Neural progenitor cell (in vitro differentiated cells): ENCODE results near the gene ARHGEF9. TPM values are rescaled to one million over a fixed set of nuclear protein-coding genes. Genes with fewer than 3 reads are reported as not detected.

Experiments used
- DNase-seq: peaks from one replicate; pipeline ENCODE4 v3.0.0-alpha.2; 2016; ENCODE audit warnings: low spot score
- H2AFZ ChIP-seq: fragments of 200-600 bp; sonication (generic); replicated peaks from 2 replicates; pipeline ENCODE4 v1.6.1; 2016; ENCODE audit warnings: antibody characterized with exemption
- H3F3A ChIP-seq: fragments of 200-600 bp; sonication (generic); 2 replicates; pipeline ENCODE4 v1.6.1; 2016; ENCODE audit warnings: antibody characterized with exemption, low read depth
- H3K27ac ChIP-seq: fragments of 200-600 bp; sonication (generic); 2 replicates; pipeline ENCODE4 v1.5.1; 2016; ENCODE audit warnings: mild to moderate bottlenecking
- H3K27me3 ChIP-seq: fragments of 200-600 bp; sonication (generic); 2 replicates; pipeline ENCODE4 v1.6.1; 2016; ENCODE audit warnings: mild to moderate bottlenecking, moderate library complexity
- H3K36me3 ChIP-seq: fragments of 200-600 bp; sonication (generic); 2 replicates; pipeline ENCODE4 v1.5.1; 2016
- H3K4me1 ChIP-seq: fragments of 200-600 bp; sonication (generic); 2 replicates; pipeline ENCODE4 v1.6.1; 2016; ENCODE audit warnings: mixed run types
- H3K4me2 ChIP-seq: fragments of 200-600 bp; sonication (generic); 2 replicates; pipeline ENCODE4 v1.6.1; 2016
- H3K4me3 ChIP-seq: fragments of 200-600 bp; sonication (generic); 2 replicates; pipeline ENCODE4 v1.5.1; 2016
- H3K79me2 ChIP-seq: fragments of 200-600 bp; sonication (generic); 2 replicates; pipeline ENCODE4 v1.6.1; 2016; ENCODE audit warnings: low read depth
- H3K9ac ChIP-seq: fragments of 200-600 bp; sonication (generic); 2 replicates; pipeline ENCODE4 v1.6.1; 2016
- H3K9me3 ChIP-seq: fragments of 200-600 bp; sonication (generic); 2 replicates; pipeline ENCODE4 v1.5.1; 2016; ENCODE audit warnings: low read depth
- H4K20me1 ChIP-seq: fragments of 200-600 bp; sonication (generic); 2 replicates; pipeline ENCODE4 v1.6.1; 2016; ENCODE audit warnings: low read depth
- H3K27ac Mint-ChIP-seq: 3 replicates; pipeline ENCODE4 v1.8.0; 2021; ENCODE audit warnings: mixed read lengths
- H3K27me3 Mint-ChIP-seq: 2 replicates; pipeline ENCODE4 v1.8.0; 2022; ENCODE audit warnings: low read depth, mild to moderate bottlenecking, inconsistent platforms, moderate library complexity, mixed read lengths; ENCODE audit not compliant: insufficient read depth
- H3K36me3 Mint-ChIP-seq: 3 replicates; pipeline ENCODE4 v1.8.0; 2021; ENCODE audit warnings: mixed read lengths
- H3K4me1 Mint-ChIP-seq: 3 replicates; pipeline ENCODE4 v1.8.0; 2021; ENCODE audit warnings: mixed read lengths
- H3K4me3 Mint-ChIP-seq: 3 replicates; pipeline ENCODE4 v1.8.0; 2021; ENCODE audit warnings: mild to moderate bottlenecking, moderate library complexity, mixed read lengths
- H3K9me3 Mint-ChIP-seq: 3 replicates; pipeline ENCODE4 v1.8.0; 2020; ENCODE audit warnings: mixed read lengths
- CTCF ChIP-seq: fragments of 200-600 bp; sonication (generic); IDR thresholded peaks from 2 replicates; pipeline ENCODE4 v1.5.1; 2017; ENCODE audit warnings: antibody characterized with exemption, mild to moderate bottlenecking
- EZH2 ChIP-seq: fragments of 200-600 bp; sonication (generic); IDR thresholded peaks from 2 replicates; pipeline ENCODE4 v1.6.1; 2017; ENCODE audit warnings: antibody characterized with exemption, mild to moderate bottlenecking, moderate library complexity
- EZH2phosphoT487 ChIP-seq: fragments of 200-600 bp; sonication (generic); IDR thresholded peaks from 2 replicates; pipeline ENCODE4 v1.6.1; 2017; ENCODE audit warnings: antibody characterized with exemption
- total RNA-seq: library from RNA; depleted of rRNA; stranded (reverse); fragments of >200 nt; gene quantifications from 2 replicates; pipeline ENCODE4 v1.2.3, GENCODE V29; 2015; ENCODE audit warnings: low replicate concordance

The ARHGEF9 gene
- total RNA-seq, 1 donor from 2014 or later: 49.7 TPM

- Histone ChIP-seq H3K79me2 (peaks cover 100% of the 10 kb centered on the region), H3K4me1 (peaks cover 25% of the 10 kb centered on the region), H3K4me3 (no peak overlapping the region), H3K27ac (no peak overlapping the region), H4K20me1 (peaks cover 33% of the 10 kb centered on the region), H2AFZ (no peak overlapping the region), H3K9me3 (no peaks in the 10 kb centered on the region), H3K36me3 (no peaks in the 10 kb centered on the region), H3K27me3 (no peaks in the 10 kb centered on the region), H3F3A (no peaks in the 10 kb centered on the region), H3K4me2 (no peak overlapping the region), H3K9ac (no peak overlapping the region)
- H3K4me3 Mint-ChIP-seq: no peak overlapping the region
- no peak overlapping the region for H3K27ac Mint-ChIP-seq
- no peak for DNase-seq
- H3K27me3 Mint-ChIP-seq: peaks cover 4% of the 10 kb centered on the region
- H3K4me1 Mint-ChIP-seq: peaks cover 38% of the 10 kb centered on the region
- H3K9me3 Mint-ChIP-seq: peaks cover 2% of the 10 kb centered on the region
- no peak for TF ChIP-seq CTCF
- no peak for TF ChIP-seq EZH2
- TF ChIP-seq EZH2phosphoT487: no peak
- peaks cover 5% of the 10 kb centered on the region for H3K36me3 Mint-ChIP-seq
Measured at GRCh38 chrX:63744850-63745394, 40.1 kb downstream of the ARHGEF9 start.

- Histone ChIP-seq H3K79me2 (peaks cover 100% of the 10 kb centered on the region), H3K9ac (no peak overlapping the region), H3K27me3 (no peaks in the 10 kb centered on the region), H3K4me2 (no peak overlapping the region), H3F3A (no peaks in the 10 kb centered on the region), H4K20me1 (peaks cover 43% of the 10 kb centered on the region), H3K4me1 (peaks cover 20% of the 10 kb centered on the region), H3K9me3 (no peaks in the 10 kb centered on the region), H3K36me3 (no peaks in the 10 kb centered on the region), H3K27ac (no peak overlapping the region), H3K4me3 (no peak overlapping the region), H2AFZ (no peak overlapping the region)
- no peak for TF ChIP-seq CTCF
- TF ChIP-seq EZH2phosphoT487: no peak
- no peak for TF ChIP-seq EZH2
- Mint-ChIP-seq H3K4me1 (peaks cover 34% of the 10 kb centered on the region), H3K27me3 (peaks cover 4% of the 10 kb centered on the region), H3K27ac (no peak overlapping the region), H3K9me3 (peaks cover 6% of the 10 kb centered on the region), H3K36me3 (peaks cover 5% of the 10 kb centered on the region), H3K4me3 (no peak overlapping the region)
- no peak for DNase-seq
Measured at GRCh38 chrX:63743596-63743995, 41.4 kb downstream of the ARHGEF9 start.

- H3K9me3 Mint-ChIP-seq: peaks cover 4% of the 10 kb centered on the region
- Histone ChIP-seq H3K27me3 (no peaks in the 10 kb centered on the region), H3K9me3 (no peaks in the 10 kb centered on the region), H3K4me3 (no peak overlapping the region), H3K79me2 (peaks cover 99% of the 10 kb centered on the region), H3K4me1 (no peaks in the 10 kb centered on the region), H3K27ac (no peak overlapping the region), H4K20me1 (peaks cover 35% of the 10 kb centered on the region), H3K9ac (no peak overlapping the region), H3F3A (no peaks in the 10 kb centered on the region), H3K36me3 (no peaks in the 10 kb centered on the region), H2AFZ (no peak overlapping the region), H3K4me2 (no peak overlapping the region)
- DNase-seq: no peak
- H3K4me1 Mint-ChIP-seq: peaks cover 18% of the 10 kb centered on the region
- H3K27ac Mint-ChIP-seq: no peak overlapping the region
- H3K27me3 Mint-ChIP-seq: peaks cover 6% of the 10 kb centered on the region
- TF ChIP-seq EZH2phosphoT487 (no peak), EZH2 (no peak), CTCF (no peak)
- peaks cover 5% of the 10 kb centered on the region for H3K36me3 Mint-ChIP-seq
- H3K4me3 Mint-ChIP-seq: no peak overlapping the region
Measured at GRCh38 chrX:63740382-63740781, 44.6 kb downstream of the ARHGEF9 start.
